OCI-LY3 (cell line): ENCODE results near the gene CDH23.

Experiments used
- EZH2phosphoT487 ChIP-seq: fragments of 200-600 bp; shearing (Covaris generic); IDR thresholded peaks from 2 replicates; pipeline ENCODE4 v1.6.1; 2018; ENCODE audit warnings: antibody characterized with exemption, mixed run types, low read depth
- TF ChIP-seq, protein P1 (sequence below): fragments of 200-600, 300-600 bp; sonication (generic); IDR thresholded peaks from 2 replicates; pipeline ENCODE4 v1.5.1; 2014; ENCODE audit warnings: antibody characterized with exemption, low read length, low read depth

GRCh38 chr10:71378336-71379117, 18.2 kb upstream of the CDH23 start:
- TF ChIP-seq, protein P1, sequence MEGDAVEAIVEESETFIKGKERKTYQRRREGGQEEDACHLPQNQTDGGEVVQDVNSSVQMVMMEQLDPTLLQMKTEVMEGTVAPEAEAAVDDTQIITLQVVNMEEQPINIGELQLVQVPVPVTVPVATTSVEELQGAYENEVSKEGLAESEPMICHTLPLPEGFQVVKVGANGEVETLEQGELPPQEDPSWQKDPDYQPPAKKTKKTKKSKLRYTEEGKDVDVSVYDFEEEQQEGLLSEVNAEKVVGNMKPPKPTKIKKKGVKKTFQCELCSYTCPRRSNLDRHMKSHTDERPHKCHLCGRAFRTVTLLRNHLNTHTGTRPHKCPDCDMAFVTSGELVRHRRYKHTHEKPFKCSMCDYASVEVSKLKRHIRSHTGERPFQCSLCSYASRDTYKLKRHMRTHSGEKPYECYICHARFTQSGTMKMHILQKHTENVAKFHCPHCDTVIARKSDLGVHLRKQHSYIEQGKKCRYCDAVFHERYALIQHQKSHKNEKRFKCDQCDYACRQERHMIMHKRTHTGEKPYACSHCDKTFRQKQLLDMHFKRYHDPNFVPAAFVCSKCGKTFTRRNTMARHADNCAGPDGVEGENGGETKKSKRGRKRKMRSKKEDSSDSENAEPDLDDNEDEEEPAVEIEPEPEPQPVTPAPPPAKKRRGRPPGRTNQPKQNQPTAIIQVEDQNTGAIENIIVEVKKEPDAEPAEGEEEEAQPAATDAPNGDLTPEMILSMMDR, result peak; percentile 20; the same call in 1 of the 2 replicates
- TF ChIP-seq EZH2phosphoT487, result no peak
